HepG2 (cell line): ENCODE results near the gene LSM5. TPM values are rescaled to one million over a fixed set of nuclear protein-coding genes. Genes with fewer than 3 reads are reported as not detected.

Experiments
- ATAD3A ChIP-seq: sonication (generic); formaldehyde crosslinking; IDR thresholded peaks from 2 replicates; pipeline ENCODE4 v1.4.0; 2020; ENCODE audit warnings: missing genetic modification reagents
- CC2D1A ChIP-seq: sonication (generic); formaldehyde crosslinking; IDR thresholded peaks from 2 replicates; pipeline ENCODE4 v1.8.1; 2023; ENCODE audit warnings: mild to moderate bottlenecking, missing genetic modification reagents
- HDAC2 ChIP-seq: sonication (generic); formaldehyde crosslinking; IDR thresholded peaks from 2 replicates; pipeline ENCODE4 v1.4.0; 2020; ENCODE audit warnings: missing genetic modification reagents
- HOXA3 ChIP-seq: sonication (generic); formaldehyde crosslinking; IDR thresholded peaks from 2 replicates; pipeline ENCODE4 v1.5.0; 2020; ENCODE audit warnings: missing genetic modification reagents
- HOXD1 ChIP-seq: sonication (generic); formaldehyde crosslinking; IDR thresholded peaks from 2 replicates; pipeline ENCODE4 v1.5.0; 2020; ENCODE audit warnings: missing genetic modification reagents
- PHF21A ChIP-seq: sonication (generic); formaldehyde crosslinking; IDR thresholded peaks from 2 replicates; pipeline ENCODE4 v1.5.0; 2020; ENCODE audit warnings: mild to moderate bottlenecking, missing genetic modification reagents
- SKI ChIP-seq: fragments of 450-650 bp; IDR thresholded peaks from one replicate; pipeline ENCODE4 v1.6.1; 2018; ENCODE audit warnings: mild to moderate bottlenecking; ENCODE audit not compliant: partially characterized antibody
- ZBTB38 ChIP-seq: sonication (generic); formaldehyde crosslinking; IDR thresholded peaks from 2 replicates; pipeline ENCODE4 v1.5.1; 2020; ENCODE audit warnings: mild to moderate bottlenecking, missing genetic modification reagents
- ZFP36L1 ChIP-seq: sonication (generic); formaldehyde crosslinking; IDR thresholded peaks from 2 replicates; pipeline ENCODE4 v1.8.0; 2022; ENCODE audit warnings: mild to moderate bottlenecking, missing genetic modification reagents, moderate library complexity
- ZNF720 ChIP-seq: sonication (generic); formaldehyde crosslinking; IDR thresholded peaks from 2 replicates; pipeline ENCODE4 v1.4.0; 2020; ENCODE audit warnings: missing genetic modification reagents
- polyA plus RNA-seq, 8 experiments: library from polyadenylated mRNA; depleted of rRNA in 3 of 8; stranded (reverse) in 7 of 8; unstranded in 1 of 8; fragments of >200 nt; fragmentation: Illumina TruSeq in 4 of 8; extraction: Trizol in 4 of 8; gene quantifications; 2 replicates each; pipeline versions ENCODE4 v1.2.1 to v1.2.3, GENCODE V29; 2011 to 2016; ENCODE audit warnings: low read depth in 4 of 8, missing spikeins in 1 of 8, mixed read lengths in 1 of 8; ENCODE audit not compliant: insufficient read depth in 1 of 8
- total RNA-seq, 5 experiments: library from RNA; depleted of rRNA; stranded (reverse); fragments of >200 nt; fragmentation: Illumina TruSeq; extraction: Trizol; gene quantifications; 2 replicates each; pipeline ENCODE4 v1.2.3, GENCODE V29; 2016; ENCODE audit warnings: low read depth in 1 of 5
- TF ChIP-seq, protein P1 (sequence below): IDR thresholded peaks from 2 replicates; pipeline ENCODE4 v1.6.1; 2012; ENCODE audit warnings: inconsistent platforms
- TF ChIP-seq, protein P2 (sequence below), 2 experiments: IDR thresholded peaks; 2 replicates each; pipeline ENCODE4 v1.6.1; 2011 to 2012; ENCODE audit warnings: low read length in 2 of 2, borderline replicate concordance in 1 of 2, low read depth in 1 of 2, mild to moderate bottlenecking in 1 of 2, moderate library complexity in 1 of 2
- TF ChIP-seq, protein P3 (sequence below): sonication (generic); formaldehyde crosslinking; IDR thresholded peaks from 2 replicates; pipeline ENCODE4 v1.4.0; 2020; ENCODE audit warnings: low read depth, missing genetic modification reagents
- TF ChIP-seq, protein P4 (sequence below): sonication (generic); formaldehyde crosslinking; IDR thresholded peaks from 2 replicates; pipeline ENCODE4 v1.4.0; 2020; ENCODE audit warnings: low read depth, mild to moderate bottlenecking, missing genetic modification reagents
- TF ChIP-seq, protein P5 (sequence below): sonication (generic); formaldehyde crosslinking; conservative IDR thresholded peaks from 2 replicates; pipeline ENCODE4 v1.4.0; 2020; ENCODE audit warnings: mild to moderate bottlenecking, missing genetic modification reagents, moderate library complexity

The LSM5 gene
- total and polyA plus RNA-seq, 2 of the 13 experiments (the other 11 are each of a cell fraction or from before 2014, with no cell fraction given): 30.3 to 183 TPM

DNA sequence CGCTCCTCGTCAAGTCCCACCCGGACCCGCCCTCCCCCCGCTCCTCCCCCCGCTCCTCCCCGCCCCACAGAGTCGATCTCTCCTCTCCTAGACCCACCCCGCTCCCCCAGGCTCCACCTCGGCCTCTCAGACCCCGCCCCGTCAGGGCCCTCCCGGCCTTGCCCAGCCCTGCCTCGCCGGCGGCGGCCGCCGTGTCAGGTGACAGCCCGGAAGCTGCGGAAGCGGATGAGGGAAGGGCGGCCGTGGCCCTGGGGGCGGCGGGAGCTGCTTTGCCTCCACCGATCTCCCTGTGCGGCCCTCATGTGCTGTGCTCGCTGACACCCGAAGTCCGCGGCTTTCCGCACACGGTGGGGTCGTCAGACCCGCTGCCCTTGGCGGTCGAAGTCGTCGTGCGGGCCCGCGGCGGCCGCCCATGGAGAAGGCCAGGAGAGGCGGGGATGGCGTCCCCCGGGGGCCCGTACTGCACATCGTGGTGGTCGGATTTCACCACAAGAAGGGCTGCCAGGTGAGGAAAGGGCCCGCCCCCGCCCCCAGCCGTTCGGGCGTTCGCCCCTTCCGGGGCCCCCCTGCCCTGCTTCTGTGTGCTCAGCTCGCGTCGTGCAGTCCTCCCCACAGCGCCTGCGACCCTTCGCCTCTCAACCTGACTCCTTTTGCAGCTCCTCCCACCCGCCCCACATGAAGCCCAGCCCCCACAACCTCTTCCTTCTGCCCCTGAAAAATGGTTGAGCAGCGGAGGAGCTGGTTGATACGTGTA is 5.3 kb upstream of the LSM5 start, which contains the start of gene AVL9 (continued):
- peak; percentile 51 for TF ChIP-seq SKI
- TF ChIP-seq, protein P1, sequence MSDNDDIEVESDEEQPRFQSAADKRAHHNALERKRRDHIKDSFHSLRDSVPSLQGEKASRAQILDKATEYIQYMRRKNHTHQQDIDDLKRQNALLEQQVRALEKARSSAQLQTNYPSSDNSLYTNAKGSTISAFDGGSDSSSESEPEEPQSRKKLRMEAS: peak; percentile 71; the same call in 1 of the 2 replicates
- TF ChIP-seq CC2D1A: no peak
- TF ChIP-seq HOXD1: peak; percentile 82
- TF ChIP-seq, protein P2, sequence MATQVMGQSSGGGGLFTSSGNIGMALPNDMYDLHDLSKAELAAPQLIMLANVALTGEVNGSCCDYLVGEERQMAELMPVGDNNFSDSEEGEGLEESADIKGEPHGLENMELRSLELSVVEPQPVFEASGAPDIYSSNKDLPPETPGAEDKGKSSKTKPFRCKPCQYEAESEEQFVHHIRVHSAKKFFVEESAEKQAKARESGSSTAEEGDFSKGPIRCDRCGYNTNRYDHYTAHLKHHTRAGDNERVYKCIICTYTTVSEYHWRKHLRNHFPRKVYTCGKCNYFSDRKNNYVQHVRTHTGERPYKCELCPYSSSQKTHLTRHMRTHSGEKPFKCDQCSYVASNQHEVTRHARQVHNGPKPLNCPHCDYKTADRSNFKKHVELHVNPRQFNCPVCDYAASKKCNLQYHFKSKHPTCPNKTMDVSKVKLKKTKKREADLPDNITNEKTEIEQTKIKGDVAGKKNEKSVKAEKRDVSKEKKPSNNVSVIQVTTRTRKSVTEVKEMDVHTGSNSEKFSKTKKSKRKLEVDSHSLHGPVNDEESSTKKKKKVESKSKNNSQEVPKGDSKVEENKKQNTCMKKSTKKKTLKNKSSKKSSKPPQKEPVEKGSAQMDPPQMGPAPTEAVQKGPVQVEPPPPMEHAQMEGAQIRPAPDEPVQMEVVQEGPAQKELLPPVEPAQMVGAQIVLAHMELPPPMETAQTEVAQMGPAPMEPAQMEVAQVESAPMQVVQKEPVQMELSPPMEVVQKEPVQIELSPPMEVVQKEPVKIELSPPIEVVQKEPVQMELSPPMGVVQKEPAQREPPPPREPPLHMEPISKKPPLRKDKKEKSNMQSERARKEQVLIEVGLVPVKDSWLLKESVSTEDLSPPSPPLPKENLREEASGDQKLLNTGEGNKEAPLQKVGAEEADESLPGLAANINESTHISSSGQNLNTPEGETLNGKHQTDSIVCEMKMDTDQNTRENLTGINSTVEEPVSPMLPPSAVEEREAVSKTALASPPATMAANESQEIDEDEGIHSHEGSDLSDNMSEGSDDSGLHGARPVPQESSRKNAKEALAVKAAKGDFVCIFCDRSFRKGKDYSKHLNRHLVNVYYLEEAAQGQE (IDR thresholded peaks at IDR 0.05; ENCODE audit: borderline replicate concordance in 1 of 2, low read depth in 1 of 2, low read length in 2 of 2): no peak; a peak in 1 of 4 replicates
- no peak for TF ChIP-seq ZNF720 (CRISPR knock-in tag)
- TF ChIP-seq ZBTB38 (CRISPR knock-in tag): peak; percentile 74; the same call in 1 of the 2 replicates
- no peak; the same call in 1 of the 2 replicates for TF ChIP-seq PHF21A (CRISPR knock-in tag)
- TF ChIP-seq ZFP36L1 (CRISPR knock-in tag): no peak
- TF ChIP-seq, protein P3, sequence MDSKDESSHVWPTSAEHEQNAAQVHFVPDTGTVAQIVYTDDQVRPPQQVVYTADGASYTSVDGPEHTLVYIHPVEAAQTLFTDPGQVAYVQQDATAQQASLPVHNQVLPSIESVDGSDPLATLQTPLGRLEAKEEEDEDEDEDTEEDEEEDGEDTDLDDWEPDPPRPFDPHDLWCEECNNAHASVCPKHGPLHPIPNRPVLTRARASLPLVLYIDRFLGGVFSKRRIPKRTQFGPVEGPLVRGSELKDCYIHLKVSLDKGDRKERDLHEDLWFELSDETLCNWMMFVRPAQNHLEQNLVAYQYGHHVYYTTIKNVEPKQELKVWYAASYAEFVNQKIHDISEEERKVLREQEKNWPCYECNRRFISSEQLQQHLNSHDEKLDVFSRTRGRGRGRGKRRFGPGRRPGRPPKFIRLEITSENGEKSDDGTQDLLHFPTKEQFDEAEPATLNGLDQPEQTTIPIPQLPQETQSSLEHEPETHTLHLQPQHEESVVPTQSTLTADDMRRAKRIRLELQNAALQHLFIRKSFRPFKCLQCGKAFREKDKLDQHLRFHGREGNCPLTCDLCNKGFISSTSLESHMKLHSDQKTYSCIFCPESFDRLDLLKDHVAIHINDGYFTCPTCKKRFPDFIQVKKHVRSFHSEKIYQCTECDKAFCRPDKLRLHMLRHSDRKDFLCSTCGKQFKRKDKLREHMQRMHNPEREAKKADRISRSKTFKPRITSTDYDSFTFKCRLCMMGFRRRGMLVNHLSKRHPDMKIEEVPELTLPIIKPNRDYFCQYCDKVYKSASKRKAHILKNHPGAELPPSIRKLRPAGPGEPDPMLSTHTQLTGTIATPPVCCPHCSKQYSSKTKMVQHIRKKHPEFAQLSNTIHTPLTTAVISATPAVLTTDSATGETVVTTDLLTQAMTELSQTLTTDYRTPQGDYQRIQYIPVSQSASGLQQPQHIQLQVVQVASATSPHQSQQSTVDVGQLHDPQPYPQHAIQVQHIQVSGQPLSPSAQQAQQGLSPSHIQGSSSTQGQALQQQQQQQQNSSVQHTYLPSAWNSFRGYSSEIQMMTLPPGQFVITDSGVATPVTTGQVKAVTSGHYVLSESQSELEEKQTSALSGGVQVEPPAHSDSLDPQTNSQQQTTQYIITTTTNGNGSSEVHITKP (CRISPR knock-in tag): no peak
- 0 out of 2 replicates have a peak, but pooled peaks have one; percentile 36 for TF ChIP-seq HDAC2 (CRISPR knock-in tag)
- peak; percentile 82; the same call in 1 of the 2 replicates for TF ChIP-seq HOXA3 (CRISPR knock-in tag)
- no peak for TF ChIP-seq ATAD3A
- TF ChIP-seq, protein P4, sequence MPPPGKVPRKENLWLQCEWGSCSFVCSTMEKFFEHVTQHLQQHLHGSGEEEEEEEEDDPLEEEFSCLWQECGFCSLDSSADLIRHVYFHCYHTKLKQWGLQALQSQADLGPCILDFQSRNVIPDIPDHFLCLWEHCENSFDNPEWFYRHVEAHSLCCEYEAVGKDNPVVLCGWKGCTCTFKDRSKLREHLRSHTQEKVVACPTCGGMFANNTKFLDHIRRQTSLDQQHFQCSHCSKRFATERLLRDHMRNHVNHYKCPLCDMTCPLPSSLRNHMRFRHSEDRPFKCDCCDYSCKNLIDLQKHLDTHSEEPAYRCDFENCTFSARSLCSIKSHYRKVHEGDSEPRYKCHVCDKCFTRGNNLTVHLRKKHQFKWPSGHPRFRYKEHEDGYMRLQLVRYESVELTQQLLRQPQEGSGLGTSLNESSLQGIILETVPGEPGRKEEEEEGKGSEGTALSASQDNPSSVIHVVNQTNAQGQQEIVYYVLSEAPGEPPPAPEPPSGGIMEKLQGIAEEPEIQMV (CRISPR knock-in tag): 0 out of 2 replicates have a peak, but pooled peaks have one; percentile 75
- TF ChIP-seq, protein P5, sequence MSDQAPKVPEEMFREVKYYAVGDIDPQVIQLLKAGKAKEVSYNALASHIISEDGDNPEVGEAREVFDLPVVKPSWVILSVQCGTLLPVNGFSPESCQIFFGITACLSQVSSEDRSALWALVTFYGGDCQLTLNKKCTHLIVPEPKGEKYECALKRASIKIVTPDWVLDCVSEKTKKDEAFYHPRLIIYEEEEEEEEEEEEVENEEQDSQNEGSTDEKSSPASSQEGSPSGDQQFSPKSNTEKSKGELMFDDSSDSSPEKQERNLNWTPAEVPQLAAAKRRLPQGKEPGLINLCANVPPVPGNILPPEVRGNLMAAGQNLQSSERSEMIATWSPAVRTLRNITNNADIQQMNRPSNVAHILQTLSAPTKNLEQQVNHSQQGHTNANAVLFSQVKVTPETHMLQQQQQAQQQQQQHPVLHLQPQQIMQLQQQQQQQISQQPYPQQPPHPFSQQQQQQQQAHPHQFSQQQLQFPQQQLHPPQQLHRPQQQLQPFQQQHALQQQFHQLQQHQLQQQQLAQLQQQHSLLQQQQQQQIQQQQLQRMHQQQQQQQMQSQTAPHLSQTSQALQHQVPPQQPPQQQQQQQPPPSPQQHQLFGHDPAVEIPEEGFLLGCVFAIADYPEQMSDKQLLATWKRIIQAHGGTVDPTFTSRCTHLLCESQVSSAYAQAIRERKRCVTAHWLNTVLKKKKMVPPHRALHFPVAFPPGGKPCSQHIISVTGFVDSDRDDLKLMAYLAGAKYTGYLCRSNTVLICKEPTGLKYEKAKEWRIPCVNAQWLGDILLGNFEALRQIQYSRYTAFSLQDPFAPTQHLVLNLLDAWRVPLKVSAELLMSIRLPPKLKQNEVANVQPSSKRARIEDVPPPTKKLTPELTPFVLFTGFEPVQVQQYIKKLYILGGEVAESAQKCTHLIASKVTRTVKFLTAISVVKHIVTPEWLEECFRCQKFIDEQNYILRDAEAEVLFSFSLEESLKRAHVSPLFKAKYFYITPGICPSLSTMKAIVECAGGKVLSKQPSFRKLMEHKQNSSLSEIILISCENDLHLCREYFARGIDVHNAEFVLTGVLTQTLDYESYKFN: peak; percentile 57
